Trophoblast cell (in vitro differentiated cells and primary cell): Measurements from ENCODE around the gene LUC7L2.
A peak's percentile ranks its signal among the peaks of the same experiment; 100 is the strongest.

ENCODE experiments used
- DNase-seq, 2 donors: peaks; one replicate each; pipeline ENCODE4 v3.0.0-alpha.2; 2016
- H2AFZ ChIP-seq: 2 replicates; pipeline ENCODE4 v1.6.1; 2013; ENCODE audit warnings: low read length, moderate library complexity, mild to moderate bottlenecking; ENCODE audit not compliant: insufficient read depth, poor library complexity
- H2AK5ac ChIP-seq: 2 replicates; pipeline ENCODE4 v1.6.1; 2013; ENCODE audit warnings: mild to moderate bottlenecking, low read length
- H2BK120ac ChIP-seq: 2 replicates; pipeline ENCODE4 v1.6.1; 2013; ENCODE audit warnings: low read length, mild to moderate bottlenecking, moderate library complexity; ENCODE audit not compliant: insufficient read depth, poor library complexity
- H2BK12ac ChIP-seq: 2 replicates; pipeline ENCODE4 v1.6.1; 2013; ENCODE audit warnings: mild to moderate bottlenecking, low read length, moderate library complexity
- H2BK5ac ChIP-seq: 2 replicates; pipeline ENCODE4 v1.6.1; 2013; ENCODE audit warnings: low read length, low read depth, moderate library complexity, mild to moderate bottlenecking; ENCODE audit not compliant: poor library complexity
- H3K14ac ChIP-seq: 2 replicates; pipeline ENCODE4 v1.6.1; 2013; ENCODE audit warnings: mild to moderate bottlenecking, low read length
- H3K18ac ChIP-seq: 2 replicates; pipeline ENCODE4 v1.6.1; 2013; ENCODE audit warnings: mild to moderate bottlenecking, low read length
- H3K23ac ChIP-seq: 2 replicates; pipeline ENCODE4 v1.6.1; 2013; ENCODE audit warnings: low read length
- H3K27ac ChIP-seq: 2 replicates; pipeline ENCODE4 v1.5.1; 2013; ENCODE audit warnings: low read depth, mild to moderate bottlenecking, inconsistent platforms, low read length, moderate library complexity
- H3K27me3 ChIP-seq: 2 replicates; pipeline ENCODE4 v1.6.1; 2013; ENCODE audit warnings: inconsistent platforms, mild to moderate bottlenecking, low read length, moderate library complexity; ENCODE audit not compliant: insufficient read depth
- H3K36me3 ChIP-seq, 2 experiments: 1 replicate in 1 of 2; 2 replicates in 1 of 2; pipeline ENCODE4 v1.6.1; 2013; ENCODE audit warnings: low read length in 2 of 2, mild to moderate bottlenecking in 2 of 2, moderate library complexity in 1 of 2; ENCODE audit not compliant: insufficient read depth in 2 of 2, control insufficient read depth in 1 of 2
- H3K4ac ChIP-seq: 2 replicates; pipeline ENCODE4 v1.6.1; 2013; ENCODE audit warnings: low read depth, mild to moderate bottlenecking, low read length, moderate library complexity
- H3K4me1 ChIP-seq, 2 experiments: 1 replicate in 1 of 2; 2 replicates in 1 of 2; pipeline ENCODE4 v1.6.1; 2013; ENCODE audit warnings: low read length in 2 of 2, mild to moderate bottlenecking in 2 of 2, moderate library complexity in 1 of 2; ENCODE audit not compliant: insufficient read depth in 2 of 2, control insufficient read depth in 1 of 2
- H3K4me2 ChIP-seq: 2 replicates; pipeline ENCODE4 v1.6.1; 2013; ENCODE audit warnings: inconsistent platforms, mild to moderate bottlenecking, low read length, moderate library complexity
- H3K4me3 ChIP-seq: 2 replicates; pipeline ENCODE4 v1.5.1; 2013; ENCODE audit warnings: mild to moderate bottlenecking, low read depth, low read length, inconsistent platforms
- H3K79me1 ChIP-seq: one replicate; pipeline ENCODE4 v1.6.1; 2013; ENCODE audit warnings: low read length
- H3K79me2 ChIP-seq: 2 replicates; pipeline ENCODE4 v1.6.1; 2013; ENCODE audit warnings: low read length, mild to moderate bottlenecking; ENCODE audit not compliant: control insufficient read depth, insufficient read depth, poor library complexity
- H3K9ac ChIP-seq: 2 replicates; pipeline ENCODE4 v1.6.1; 2013; ENCODE audit warnings: mild to moderate bottlenecking, low read length
- H3K9me3 ChIP-seq: 2 replicates; pipeline ENCODE4 v1.6.1; 2013; ENCODE audit warnings: low read depth, mild to moderate bottlenecking, control low read depth, inconsistent platforms, low read length; ENCODE audit not compliant: insufficient read depth
- H4K12ac ChIP-seq: 2 replicates; pipeline ENCODE4 v1.6.1; 2013; ENCODE audit warnings: low read depth, mild to moderate bottlenecking, low read length, moderate library complexity
- H4K8ac ChIP-seq: 2 replicates; pipeline ENCODE4 v1.6.1; 2013; ENCODE audit warnings: low read depth, mild to moderate bottlenecking, low read length, moderate library complexity
- H4K91ac ChIP-seq: one replicate; pipeline ENCODE4 v1.6.1; 2013; ENCODE audit warnings: low read depth, mild to moderate bottlenecking, low read length, moderate library complexity
- WGBS: extraction: QIAGEN DNeasy Blood & Tissue Kit; methylation state at CpG from one replicate; pipeline ENCODE4 v1.1.7; 2013; ENCODE audit warnings: missing lambda C conversion rate; ENCODE audit not compliant: insufficient read length, insufficient coverage; ENCODE audit errors: extremely low coverage; 5-methylcytosine and 5-hydroxymethylcytosine counted together

LUC7L2 gene

DNA sequence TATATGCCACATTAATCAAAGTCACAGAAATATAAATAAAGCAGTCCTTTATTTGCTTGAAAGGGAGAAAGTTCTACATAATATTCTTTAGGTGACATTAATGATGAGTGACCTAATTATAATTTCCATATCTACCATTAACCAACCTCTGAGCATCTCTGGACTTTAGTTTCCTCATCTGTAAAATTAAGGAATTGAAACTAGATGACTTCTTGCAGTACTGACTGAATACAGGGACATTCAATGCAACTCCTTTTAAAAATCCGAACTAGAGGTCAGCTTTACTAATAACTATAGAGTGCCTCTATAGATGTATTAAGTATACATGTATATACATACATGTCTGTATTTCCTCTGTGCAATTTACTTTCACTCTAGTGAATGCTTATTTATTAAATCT, 14.7 kb upstream of the LUC7L2 start:
- no peak overlapping the region for H2BK12ac ChIP-seq
- H3K27me3 ChIP-seq, result no peaks in the 10 kb centered on the region
- peaks cover 10% of the 10 kb centered on the region for H3K79me1 ChIP-seq
- no peak overlapping the region for H3K9ac ChIP-seq
- H3K23ac ChIP-seq, result no peak overlapping the region
- no peak overlapping the region for H3K14ac ChIP-seq
- peaks cover 0 to 3% of the 10 kb centered on the region in 2 experiments for H3K4me1 ChIP-seq
- H4K12ac ChIP-seq, result no peak overlapping the region
- H2AK5ac ChIP-seq, result no peak overlapping the region
- H3K27ac ChIP-seq, result no peak overlapping the region
- no peak overlapping the region for H2AFZ ChIP-seq
- H3K18ac ChIP-seq, result no peak overlapping the region
- no peak overlapping the region for H3K4me2 ChIP-seq
- no peak overlapping the region for H2BK5ac ChIP-seq
- no peak overlapping the region for H3K4ac ChIP-seq
- no peak overlapping the region for H4K91ac ChIP-seq
- no peaks in the 10 kb centered on the region for H3K9me3 ChIP-seq
- H3K79me2 ChIP-seq, result peaks cover 3% of the 10 kb centered on the region
- no peak overlapping the region for H3K4me3 ChIP-seq
- WGBS, result no CpG with 5 or more reads among the region's 1 CpG
- no peak overlapping the region for H2BK120ac ChIP-seq
- H3K36me3 ChIP-seq, result peaks cover 2 to 3% of the 10 kb centered on the region in 2 experiments
- no peak for DNase-seq
- H4K8ac ChIP-seq, result no peak overlapping the region

DNA sequence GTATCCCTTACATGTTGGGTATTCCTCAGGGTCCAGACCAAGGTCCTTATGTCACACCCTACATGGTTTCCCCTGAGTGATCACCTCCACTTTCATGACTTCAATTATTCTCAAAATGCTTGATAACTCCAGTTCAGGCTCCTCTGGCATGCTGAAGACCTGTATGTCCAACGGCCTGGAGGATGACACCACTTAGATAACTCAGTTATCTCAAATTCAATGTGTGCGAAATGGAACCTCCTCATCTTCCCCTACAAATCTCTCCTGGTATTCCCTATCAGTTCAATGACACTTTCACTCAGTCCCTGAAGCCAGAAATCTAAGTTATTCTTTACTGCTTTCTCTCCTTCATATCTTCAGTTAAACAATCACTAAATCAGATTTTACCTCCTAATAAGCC, 8.7 kb upstream of the LUC7L2 start:
- Histone ChIP-seq H3K23ac (no peak overlapping the region), H3K4ac (no peak overlapping the region), H3K9me3 (no peaks in the 10 kb centered on the region), H4K8ac (no peak overlapping the region), H4K12ac (no peak overlapping the region), H3K4me1 (peaks cover 0 to 3% of the 10 kb centered on the region in 2 experiments), H4K91ac (no peak overlapping the region), H2AK5ac (no peak overlapping the region), H2BK5ac (no peak overlapping the region), H3K4me3 (no peak overlapping the region), H3K4me2 (no peak overlapping the region), H3K18ac (no peak overlapping the region), H3K27me3 (no peaks in the 10 kb centered on the region), H2BK12ac (no peak overlapping the region), H2AFZ (no peak overlapping the region), H2BK120ac (no peak overlapping the region), H3K9ac (no peak overlapping the region), H3K79me1 (no peaks in the 10 kb centered on the region), H3K14ac (no peak overlapping the region), H3K79me2 (no peaks in the 10 kb centered on the region), H3K27ac (no peak overlapping the region), H3K36me3 (peaks cover 0 to 1% of the 10 kb centered on the region in 2 experiments)
- no CpG with 5 or more reads among the region's 2 CpGs for WGBS
- peak in 1 of 2 donors; percentile 47 for DNase-seq

DNA sequence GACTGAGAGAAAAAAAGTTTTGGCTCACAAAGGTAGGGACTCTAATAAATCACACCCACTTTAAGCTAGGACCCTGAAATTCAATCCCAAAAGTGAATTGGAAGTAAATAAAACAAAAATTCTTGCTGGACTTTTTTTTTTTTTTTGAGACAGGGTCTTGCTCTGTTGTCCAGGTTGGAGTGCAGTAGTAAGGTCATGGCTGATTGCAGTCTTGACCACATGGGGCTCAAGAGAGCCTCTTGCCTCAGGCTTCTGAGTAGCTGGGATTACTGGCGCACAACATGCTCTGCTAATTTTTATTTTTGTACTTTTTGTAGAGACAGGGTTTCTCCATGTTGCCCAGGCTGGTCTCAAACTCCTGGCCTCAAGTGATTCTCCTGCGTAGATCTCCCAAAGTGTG, 5.0 kb upstream of the LUC7L2 start:
- no peak overlapping the region for H4K91ac ChIP-seq
- no peak overlapping the region for H3K23ac ChIP-seq
- no CpG with 5 or more reads among the region's 2 CpGs for WGBS
- no peak overlapping the region for H3K14ac ChIP-seq
- H2AK5ac ChIP-seq, result no peak overlapping the region
- no peak overlapping the region for H4K12ac ChIP-seq
- H3K27me3 ChIP-seq, result no peaks in the 10 kb centered on the region
- H3K4me2 ChIP-seq, result no peak overlapping the region
- no peak overlapping the region for H2BK5ac ChIP-seq
- H3K4me3 ChIP-seq, result no peak overlapping the region
- no peak overlapping the region for H4K8ac ChIP-seq
- H3K36me3 ChIP-seq, result no peaks in the 10 kb centered on the region
- H3K79me2 ChIP-seq, result peaks cover 7% of the 10 kb centered on the region
- no peak overlapping the region for H2AFZ ChIP-seq
- no peak overlapping the region for H2BK120ac ChIP-seq
- H3K4ac ChIP-seq, result no peak overlapping the region
- no peak overlapping the region for H2BK12ac ChIP-seq
- H3K18ac ChIP-seq, result no peak overlapping the region
- no peak for DNase-seq
- no peak overlapping the region for H3K9ac ChIP-seq
- H3K27ac ChIP-seq, result no peak overlapping the region
- peaks cover 10% of the 10 kb centered on the region for H3K79me1 ChIP-seq
- peaks cover 0 to 6% of the 10 kb centered on the region in 2 experiments for H3K4me1 ChIP-seq
- no peaks in the 10 kb centered on the region for H3K9me3 ChIP-seq

DNA sequence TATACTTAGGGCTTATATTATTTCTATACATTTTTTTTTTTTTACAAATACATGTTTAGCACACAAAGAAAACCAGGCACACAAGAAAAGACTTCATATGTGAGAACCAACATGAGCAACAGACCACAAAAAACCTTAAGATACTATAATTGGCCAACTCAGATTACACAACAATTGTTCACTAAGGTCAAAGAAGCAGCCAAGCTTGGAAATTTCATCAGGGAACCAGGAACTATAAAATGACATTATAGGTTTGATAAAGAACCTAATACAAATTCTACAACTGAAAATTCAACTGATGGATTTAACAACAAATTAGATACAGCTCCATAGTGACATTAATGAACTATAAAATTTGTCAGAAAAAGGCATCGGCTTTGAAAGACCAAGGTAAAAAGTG, 4.4 kb upstream of the LUC7L2 start:
- H3K4me2 ChIP-seq, result no peak overlapping the region
- H4K8ac ChIP-seq, result no peak overlapping the region
- H2BK12ac ChIP-seq, result no peak overlapping the region
- H2AK5ac ChIP-seq, result no peak overlapping the region
- H3K79me1 ChIP-seq, result peaks cover 14% of the 10 kb centered on the region
- H2BK120ac ChIP-seq, result no peak overlapping the region
- H3K4me3 ChIP-seq, result no peak overlapping the region
- H2AFZ ChIP-seq, result no peak overlapping the region
- H2BK5ac ChIP-seq, result no peak overlapping the region
- H4K91ac ChIP-seq, result no peak overlapping the region
- H3K4me1 ChIP-seq, result peaks cover 0 to 5% of the 10 kb centered on the region in 2 experiments
- no peaks in the 10 kb centered on the region for H3K36me3 ChIP-seq
- H3K23ac ChIP-seq, result no peak overlapping the region
- no peak overlapping the region for H3K18ac ChIP-seq
- no peak overlapping the region for H3K27ac ChIP-seq
- H3K9ac ChIP-seq, result no peak overlapping the region
- no peak overlapping the region for H3K14ac ChIP-seq
- WGBS, result no CpG with 5 or more reads among the region's 1 CpG
- no peak overlapping the region for H4K12ac ChIP-seq
- no peak overlapping the region for H3K4ac ChIP-seq
- DNase-seq, result no peak
- no peaks in the 10 kb centered on the region for H3K9me3 ChIP-seq
- H3K27me3 ChIP-seq, result no peaks in the 10 kb centered on the region
- H3K79me2 ChIP-seq, result peaks cover 10% of the 10 kb centered on the region
